ENCODE data around the gene SCIN.
"Not testable (repeated sequence)": the region's sequence is repeated elsewhere in the genome, so short reads cannot be mapped to it uniquely, and the experiment has no call there.

The SCIN gene

DNA sequence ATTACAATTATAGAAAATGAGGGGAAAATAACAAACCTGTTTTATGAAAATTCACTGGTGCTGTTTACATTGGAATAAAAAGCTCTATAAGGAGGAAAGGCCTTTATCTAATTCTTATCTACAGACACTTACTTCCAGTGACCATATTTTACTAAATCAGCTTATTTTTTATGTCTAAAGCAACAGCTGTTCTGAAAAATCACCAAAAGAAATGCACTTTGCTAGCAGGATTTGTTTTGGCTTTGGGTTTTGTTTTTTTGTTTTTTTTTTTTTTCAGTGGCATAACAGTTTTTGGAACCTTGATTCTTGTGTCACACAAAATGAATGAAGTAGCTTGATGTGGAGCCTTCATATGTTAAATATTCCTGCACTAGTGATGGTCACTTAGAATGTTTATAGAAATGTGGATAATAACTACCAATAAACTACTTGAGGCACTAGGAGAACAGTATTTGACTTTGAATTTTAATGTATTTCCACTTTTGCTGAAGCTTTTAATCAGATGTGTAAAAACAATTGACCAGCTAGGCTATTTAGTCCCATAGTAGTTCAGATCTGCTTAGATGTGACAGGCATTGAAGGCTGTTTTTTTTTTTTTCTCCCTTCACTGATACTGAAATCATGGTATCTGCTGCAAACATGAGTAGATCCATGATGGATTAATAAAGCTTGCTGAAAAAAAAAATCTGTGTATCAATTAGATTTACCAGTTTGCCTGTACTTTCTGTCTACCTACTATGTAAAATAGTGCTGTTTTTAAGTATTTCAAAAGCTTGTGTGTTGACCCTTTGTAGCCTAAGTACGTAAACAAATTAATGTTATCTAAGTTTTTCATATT is 119.7 kb downstream of the SCIN start:
- no peak for DNase-seq

DNA sequence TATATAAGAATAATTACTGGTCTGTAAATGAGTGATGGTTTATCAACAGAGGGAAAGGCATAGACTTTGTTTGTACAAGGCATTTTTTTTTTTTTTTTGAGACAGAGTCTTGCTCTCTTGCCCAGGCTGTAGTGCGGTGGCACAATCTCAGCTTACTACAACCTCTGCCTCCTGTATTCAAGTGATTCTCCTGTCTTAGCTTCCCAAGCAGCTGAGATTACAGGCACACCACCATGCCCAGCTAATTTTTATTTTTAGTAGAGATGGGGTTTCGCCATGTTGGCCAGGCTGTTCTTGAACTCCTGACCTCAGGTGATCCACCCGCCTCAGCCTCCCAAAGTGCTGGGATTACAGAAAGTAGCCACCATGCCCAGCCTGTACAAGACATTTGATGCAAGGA is 120.9 kb downstream of the SCIN start:
- DNase-seq, result not testable (repeated sequence)

DNA sequence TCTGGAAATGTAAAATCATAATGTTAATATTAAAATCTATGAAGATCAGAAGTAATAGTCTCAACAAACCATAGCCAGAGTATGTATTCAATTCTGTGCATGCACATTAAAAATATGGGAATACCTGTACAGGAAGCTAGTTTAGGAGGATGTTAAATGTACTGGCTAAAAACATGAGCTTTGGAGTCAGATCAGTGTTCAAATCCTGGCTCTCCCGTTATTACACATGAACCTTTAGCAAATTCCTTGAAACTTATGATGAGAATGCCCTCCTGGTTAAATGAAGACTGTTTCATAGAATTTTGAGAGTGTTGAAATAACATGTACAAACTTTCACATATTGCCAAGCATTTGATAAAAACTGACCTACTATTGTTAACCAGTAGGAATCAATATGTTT is 121.5 kb downstream of the SCIN start:
- DNase-seq, result no peak

DNA sequence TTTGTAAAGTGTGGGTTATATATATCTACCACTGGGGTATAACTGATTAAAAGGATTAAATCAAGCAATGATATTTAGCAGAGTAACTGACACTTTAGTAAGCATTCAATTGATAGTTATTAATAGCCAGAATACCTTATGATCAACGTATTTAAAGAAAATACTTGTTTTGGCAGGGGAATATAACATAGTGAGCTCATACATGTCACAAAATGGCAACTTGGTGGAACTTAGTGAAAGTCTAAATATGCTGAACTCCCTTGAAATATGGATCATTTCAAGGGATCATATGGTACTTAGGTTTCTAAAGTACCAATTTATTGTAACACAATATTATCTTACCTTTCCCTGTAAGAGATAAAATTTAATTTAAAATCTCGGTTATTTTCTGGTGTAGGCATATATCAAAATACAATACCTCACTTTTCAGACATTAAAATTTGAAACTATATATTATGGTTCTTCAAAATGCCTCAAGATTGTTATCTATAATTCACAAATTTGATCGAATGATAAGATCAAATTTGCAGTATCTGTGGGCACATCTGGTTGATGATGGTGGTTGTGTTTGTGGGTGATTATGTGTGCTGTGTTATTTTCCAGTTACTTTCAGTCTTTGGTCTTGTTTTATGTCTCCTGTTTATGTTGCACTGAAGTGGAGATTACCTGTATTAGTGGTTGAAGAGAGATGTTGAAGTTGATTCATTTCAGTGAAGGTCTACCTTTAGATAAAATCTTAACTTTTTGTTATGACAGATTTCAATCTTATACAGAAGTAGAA is 122.1 kb downstream of the SCIN start:
- DNase-seq, result no peak

DNA sequence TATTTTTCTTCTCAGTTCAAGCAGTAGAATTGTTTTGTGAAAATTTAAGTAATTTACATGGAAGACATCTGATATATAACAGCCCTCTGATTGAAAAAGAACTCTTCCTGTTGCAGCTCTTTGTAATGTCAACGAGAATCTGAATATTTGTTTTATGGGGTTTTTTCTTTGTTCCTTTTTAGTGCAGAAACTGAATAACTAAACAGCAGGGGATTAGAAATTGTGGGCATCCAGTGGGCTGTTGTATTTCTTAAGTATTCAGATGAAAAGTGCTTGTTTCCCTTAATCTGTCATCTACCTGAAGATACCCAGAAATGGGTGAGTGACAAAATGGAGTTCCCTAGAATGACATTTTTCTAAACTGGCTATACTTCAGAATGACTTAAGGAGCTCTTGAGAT is 124.3 kb downstream of the SCIN start:
- DNase-seq, result no peak

DNA sequence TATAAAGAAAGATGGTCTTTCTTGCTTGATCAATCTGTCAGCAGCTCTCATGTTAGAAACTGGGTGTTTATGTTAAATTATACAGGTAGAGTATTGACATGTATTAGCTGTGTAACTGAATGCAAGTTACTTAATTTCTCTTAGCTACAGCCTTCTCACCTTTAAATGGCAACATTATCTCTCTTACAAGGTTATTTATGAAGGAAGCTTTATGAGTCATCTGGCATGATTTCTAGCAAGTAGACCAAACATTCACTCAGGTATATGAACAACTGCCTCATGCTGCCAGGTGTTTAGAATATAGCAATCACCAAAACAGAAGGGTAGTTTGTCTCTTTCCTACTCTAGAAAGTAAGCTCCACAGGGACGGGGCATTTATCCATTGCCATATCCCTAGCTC is 125.4 kb downstream of the SCIN start:
- DNase-seq, result no peak

DNA sequence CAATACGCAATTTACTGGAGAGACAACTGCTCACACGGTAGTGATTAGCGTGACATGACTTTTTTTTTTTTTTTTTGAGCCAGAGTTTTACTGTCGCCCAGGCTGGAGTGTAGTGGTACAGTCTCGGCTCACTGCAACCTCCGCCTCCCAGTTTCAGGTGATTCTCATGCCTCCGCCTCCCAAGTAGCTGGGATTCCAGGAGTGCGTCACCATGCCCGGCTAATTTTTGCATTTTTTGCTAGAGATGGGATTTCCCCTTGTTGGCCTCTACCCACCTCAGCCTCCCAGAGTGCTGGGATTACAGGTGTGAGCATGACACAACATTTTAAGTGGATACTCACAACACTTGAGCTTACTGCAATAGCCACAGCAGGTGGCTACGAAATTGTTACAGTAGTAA is 128.8 kb downstream of the SCIN start:
- DNase-seq, result no peak

DNA sequence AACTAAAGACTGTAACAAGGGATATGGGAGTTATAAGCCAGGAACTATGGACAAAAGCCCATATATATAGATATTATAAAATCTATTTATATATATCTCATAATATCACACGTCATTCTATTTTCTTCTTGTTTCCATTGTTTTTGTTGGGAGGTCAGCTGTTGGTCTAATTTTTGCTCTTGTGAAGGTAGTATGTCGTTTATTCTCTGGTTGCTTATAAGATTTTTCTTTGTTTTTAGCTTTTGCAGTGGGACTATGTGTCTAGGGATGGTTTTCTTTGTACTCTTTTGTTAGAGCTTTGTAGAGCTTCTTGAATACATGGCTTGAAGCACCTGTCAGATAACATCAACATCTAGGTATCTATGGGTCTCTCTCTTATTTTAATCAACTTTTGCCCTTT is 130.9 kb downstream of the SCIN start:
- DNase-seq, result no peak

DNA sequence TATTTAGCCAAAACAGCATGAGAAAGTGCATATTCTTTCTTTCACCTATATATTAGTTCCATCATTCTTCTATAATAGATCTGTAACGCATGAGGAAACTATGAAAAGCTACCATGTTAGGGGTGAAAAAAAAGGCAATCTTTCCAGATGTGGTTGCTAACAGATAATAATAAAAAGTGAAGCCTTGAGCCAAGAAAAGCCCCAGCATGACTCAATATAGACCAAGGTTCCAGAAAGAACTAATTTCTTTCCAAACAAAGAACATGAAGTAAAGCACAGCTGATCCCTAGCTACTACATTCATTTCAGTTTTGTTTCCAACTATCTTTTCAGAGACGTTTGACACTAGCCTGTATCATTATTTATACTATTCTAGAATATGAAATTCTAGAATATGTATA is 133.4 kb downstream of the SCIN start:
- no peak for DNase-seq

DNA sequence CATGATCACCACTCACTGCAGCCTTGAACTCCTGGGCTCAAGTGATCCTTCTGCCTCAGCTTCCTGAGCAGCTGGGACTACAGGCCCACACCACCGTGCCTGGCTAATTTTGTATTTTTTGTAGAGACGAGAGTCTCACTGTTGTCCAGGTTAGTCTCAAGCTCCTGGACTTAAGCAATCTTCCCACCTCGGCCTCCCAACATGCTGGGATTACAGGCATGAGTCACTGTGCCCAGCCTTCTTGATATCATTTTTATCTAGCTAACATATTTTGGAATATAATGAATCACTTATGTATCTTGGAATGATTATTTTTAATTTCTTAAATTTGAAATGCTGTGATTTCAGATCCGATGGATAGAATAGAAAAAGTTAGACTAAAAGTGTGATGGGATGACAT is 135.4 kb downstream of the SCIN start:
- DNase-seq, result no peak

DNA sequence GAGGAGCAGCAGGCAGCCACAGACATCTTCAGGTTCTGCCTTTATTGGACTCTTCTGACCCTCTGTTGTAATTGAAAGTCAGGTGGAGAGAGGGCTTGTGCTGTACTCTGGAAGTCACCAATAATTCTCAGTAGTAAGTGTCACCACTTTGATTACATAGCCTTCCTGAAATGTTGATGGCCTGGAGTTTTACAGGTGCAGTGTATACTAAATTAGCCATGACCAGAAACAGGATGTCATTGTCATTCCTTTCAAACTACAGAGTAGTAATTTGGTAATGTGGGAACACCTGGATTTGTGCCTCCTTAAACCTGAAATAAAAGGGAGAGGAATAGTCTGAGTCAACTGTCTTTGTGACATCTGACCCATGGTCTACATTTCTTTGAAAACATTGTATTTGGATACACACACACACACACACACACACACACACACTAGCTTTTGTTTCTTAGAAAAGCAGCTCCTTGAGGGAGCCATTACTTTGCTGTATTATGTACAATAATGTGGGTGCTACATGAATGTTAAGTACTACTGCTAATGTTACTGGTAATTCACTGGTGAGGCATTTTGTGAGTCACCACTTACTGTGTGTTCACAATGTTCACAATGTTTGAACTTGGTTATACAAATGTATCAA is 136.5 kb downstream of the SCIN start:
- no peak for DNase-seq

DNA sequence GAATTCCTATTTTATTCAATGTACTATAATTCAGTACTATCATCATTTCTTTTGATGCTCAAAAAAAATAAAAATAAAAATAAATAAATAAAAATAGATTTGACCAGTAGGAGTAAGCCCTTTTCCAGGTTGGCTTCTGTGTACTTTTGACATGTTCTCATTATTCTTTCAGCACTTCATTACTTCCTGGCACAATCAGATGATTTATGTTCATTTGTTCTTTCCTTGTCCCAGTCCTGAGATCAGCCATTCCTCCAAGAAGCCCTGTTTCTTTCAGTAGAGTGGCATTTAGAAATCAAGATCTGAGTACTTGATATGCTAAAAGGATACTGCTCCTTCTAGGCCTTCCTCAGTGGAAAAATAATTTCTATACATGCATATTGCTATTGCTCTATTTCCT is 137.8 kb downstream of the SCIN start:
- no peak for DNase-seq

Data from activated T-cell treated with anti-CD3 and anti-CD28 coated beads for 4 hours (primary cell).